K562 (cell line): Measurements from ENCODE around the gene ARL3. TPM values are rescaled to one million over a fixed set of nuclear protein-coding genes. Genes with fewer than 3 reads are reported as not detected.

Source experiments
- BRD9 ChIP-seq: fragments of 450-650 bp; IDR thresholded peaks from 2 replicates; pipeline ENCODE4 v1.6.1; 2018; ENCODE audit warnings: low read depth; ENCODE audit not compliant: partially characterized antibody
- CHCHD3 ChIP-seq: fragments of 250-450 bp; sonication (Bioruptor Pico); IDR thresholded peaks from 2 replicates; pipeline ENCODE4 v2.1.2; 2022; ENCODE audit warnings: mild to moderate bottlenecking
- CHD4 ChIP-seq: fragments of 200-600 bp; sonication (generic); IDR thresholded peaks from 3 replicates; pipeline ENCODE4 v1.6.1; 2012; ENCODE audit warnings: low read depth, mild to moderate bottlenecking, mixed read lengths, low read length, inconsistent platforms; ENCODE audit not compliant: insufficient read depth, insufficient replicate concordance, poor library complexity, severe bottlenecking
- CREB5 ChIP-seq: fragments of 250-450 bp; sonication (Bioruptor Pico); IDR thresholded peaks from 2 replicates; pipeline ENCODE4 v1.5.0; 2020; ENCODE audit warnings: mild to moderate bottlenecking
- EP400 ChIP-seq: fragments of 450-650 bp; IDR thresholded peaks from 2 replicates; pipeline ENCODE4 v1.6.1; 2017; ENCODE audit warnings: antibody characterized with exemption, mild to moderate bottlenecking, moderate library complexity
- KLF16 ChIP-seq: IDR thresholded peaks from 2 replicates; pipeline ENCODE4 v1.6.1; 2016; ENCODE audit warnings: antibody characterized with exemption
- LCOR ChIP-seq: sonication (generic); formaldehyde crosslinking; IDR thresholded peaks from 2 replicates; pipeline ENCODE4 v1.8.0; 2022; ENCODE audit warnings: mild to moderate bottlenecking, missing genetic modification reagents
- MIER1 ChIP-seq: fragments of 450-650 bp; IDR thresholded peaks from 2 replicates; pipeline ENCODE4 v1.6.1; 2016; ENCODE audit warnings: antibody characterized with exemption, mild to moderate bottlenecking, low read depth
- NCOR1 ChIP-seq: fragments of 450-650 bp; IDR thresholded peaks from 2 replicates; pipeline ENCODE4 v1.6.1; 2016; ENCODE audit warnings: mild to moderate bottlenecking, moderate library complexity
- POLR2B ChIP-seq: fragments of 450-650 bp; IDR thresholded peaks from 2 replicates; pipeline ENCODE4 v1.6.1; 2018; ENCODE audit warnings: low read depth; ENCODE audit not compliant: partially characterized antibody
- RB1 ChIP-seq: fragments of 450-650 bp; IDR thresholded peaks from 2 replicates; pipeline ENCODE4 v1.6.1; 2017; ENCODE audit warnings: low read depth, mild to moderate bottlenecking
- SP1 ChIP-seq: sonication (generic); formaldehyde crosslinking; IDR thresholded peaks from 2 replicates; pipeline ENCODE4 v1.8.1; 2022; ENCODE audit warnings: mild to moderate bottlenecking, missing genetic modification reagents
- ZNF740 ChIP-seq, 3 experiments: fragments of 200-800 bp in 1 of 3; sonication (Bioruptor generic) in 1 of 3; sonication (generic) in 1 of 3; formaldehyde crosslinking in 1 of 3; IDR thresholded peaks; 2 replicates each; pipeline versions ENCODE4 v1.6.1 to v1.8.0; 2016 to 2022; ENCODE audit warnings: mild to moderate bottlenecking in 2 of 3, missing compliant biosample characterization in 2 of 3, missing genetic modification characterization in 2 of 3, missing genetic modification reagents in 1 of 3
- ZNF75A ChIP-seq: fragments of 450-650 bp; formaldehyde crosslinking; IDR thresholded peaks from 2 replicates; pipeline ENCODE4 v1.4.0; 2020; ENCODE audit warnings: mild to moderate bottlenecking
- polyA plus RNA-seq, 8 experiments: library from polyadenylated mRNA; depleted of rRNA in 4 of 8; stranded (reverse) in 5 of 8; unstranded in 3 of 8; fragments of >200 nt; fragmentation: Nextera tagmentation in 2 of 8; fragmentation: Illumina TruSeq in 1 of 8; extraction: Ambion mirVana in 2 of 8; extraction: Trizol in 1 of 8; gene quantifications; 2 replicates each; pipeline versions ENCODE4 v1.2.1 to v1.2.3, GENCODE V29; 2011 to 2014; ENCODE audit warnings: inconsistent platforms in 1 of 8, missing spikeins in 1 of 8
- total RNA-seq, 7 experiments: library from RNA; depleted of rRNA in 6 of 7; stranded (reverse); fragments of >200 nt in 6 of 7; fragmentation: Illumina TruSeq in 2 of 7; extraction: Trizol in 2 of 7; gene quantifications; 2 replicates each; pipeline versions ENCODE4 v1.2.1 to v1.2.3, GENCODE V29; 2011 to 2021; ENCODE audit warnings: low replicate concordance in 1 of 7
- TF ChIP-seq, protein P1 (sequence below): sonication (generic); formaldehyde crosslinking; IDR thresholded peaks from 2 replicates; pipeline ENCODE4 v1.5.0; 2020; ENCODE audit warnings: missing genetic modification reagents
- TF ChIP-seq, protein P2 (sequence below): fragments of 250-450 bp; sonication (Bioruptor Pico); IDR thresholded peaks from 2 replicates; pipeline ENCODE4 v1.8.0; 2021; ENCODE audit warnings: moderate library complexity, mild to moderate bottlenecking, inconsistent platforms
- TF ChIP-seq, protein P3 (sequence below), 2 experiments: fragments of 450-650 bp; IDR thresholded peaks; 2 replicates each; pipeline ENCODE4 v1.6.1; 2018; ENCODE audit warnings: mild to moderate bottlenecking in 2 of 2, low read depth in 1 of 2; ENCODE audit not compliant: partially characterized antibody in 2 of 2

The ARL3 gene
- total and polyA plus RNA-seq, 9 of the 15 experiments (the other 6 are each of a cell fraction or from before 2014, with no cell fraction given) = 2.9 to 8.9 (median 4.8) TPM

DNA sequence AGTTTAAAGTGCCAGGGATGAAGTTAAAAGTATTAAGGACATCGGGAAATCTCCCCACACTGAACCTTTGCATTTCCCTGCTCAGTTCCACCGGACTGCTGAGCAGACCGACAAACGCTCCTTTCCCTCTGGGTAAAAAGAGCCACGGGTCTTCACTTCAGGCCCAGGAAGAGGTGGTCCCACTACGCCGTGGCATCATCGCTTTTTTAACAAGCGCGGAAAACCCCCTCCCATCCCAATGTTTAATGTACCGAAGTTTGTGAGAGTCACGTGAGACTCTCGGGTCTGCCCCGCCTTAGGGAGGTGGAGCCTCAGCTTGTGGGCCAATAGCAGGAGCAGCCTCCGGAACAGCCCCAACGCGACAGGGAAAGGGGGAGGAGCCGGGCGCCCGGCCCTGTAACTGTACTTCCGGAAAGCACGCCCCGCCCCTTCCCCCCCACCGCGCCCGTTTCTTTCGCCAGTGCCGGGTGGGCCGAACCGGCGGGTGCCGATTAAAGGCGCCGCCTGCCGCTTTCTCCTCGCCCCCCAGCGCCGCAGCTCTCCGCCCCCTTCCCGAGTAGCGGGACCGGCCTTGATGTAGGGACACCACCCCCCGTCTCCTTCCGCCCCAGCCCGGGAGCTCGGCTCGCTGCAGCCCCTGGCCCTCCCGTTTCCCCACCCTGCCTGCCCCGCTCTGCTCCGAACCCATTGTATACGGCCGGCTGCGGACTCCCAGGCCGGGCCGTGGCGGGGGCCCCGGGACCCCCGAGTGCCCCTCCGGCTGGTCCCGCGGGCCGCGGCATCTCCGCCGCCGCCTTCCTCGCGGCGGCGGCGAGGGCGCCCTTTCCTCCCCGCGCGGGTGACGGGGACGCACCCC is 72.1 kb downstream of the ARL3 start (continued):
- TF ChIP-seq, protein P1, sequence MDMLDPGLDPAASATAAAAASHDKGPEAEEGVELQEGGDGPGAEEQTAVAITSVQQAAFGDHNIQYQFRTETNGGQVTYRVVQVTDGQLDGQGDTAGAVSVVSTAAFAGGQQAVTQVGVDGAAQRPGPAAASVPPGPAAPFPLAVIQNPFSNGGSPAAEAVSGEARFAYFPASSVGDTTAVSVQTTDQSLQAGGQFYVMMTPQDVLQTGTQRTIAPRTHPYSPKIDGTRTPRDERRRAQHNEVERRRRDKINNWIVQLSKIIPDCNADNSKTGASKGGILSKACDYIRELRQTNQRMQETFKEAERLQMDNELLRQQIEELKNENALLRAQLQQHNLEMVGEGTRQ (CRISPR knock-in tag) = peak; percentile 87
- no peak for TF ChIP-seq NCOR1
- TF ChIP-seq MIER1 = no peak
- TF ChIP-seq, protein P2, sequence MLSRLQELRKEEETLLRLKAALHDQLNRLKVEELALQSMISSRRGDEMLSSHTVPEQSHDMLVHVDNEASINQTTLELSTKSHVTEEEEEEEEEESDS (CRISPR knock-in tag) = no peak
- peak; percentile 59 for TF ChIP-seq POLR2B
- no peak for TF ChIP-seq ZNF75A (CRISPR knock-in tag)
- no peak for TF ChIP-seq RB1
- no peak for TF ChIP-seq BRD9
- no peak for TF ChIP-seq CHCHD3 (CRISPR knock-in tag)
- TF ChIP-seq, protein P3, sequence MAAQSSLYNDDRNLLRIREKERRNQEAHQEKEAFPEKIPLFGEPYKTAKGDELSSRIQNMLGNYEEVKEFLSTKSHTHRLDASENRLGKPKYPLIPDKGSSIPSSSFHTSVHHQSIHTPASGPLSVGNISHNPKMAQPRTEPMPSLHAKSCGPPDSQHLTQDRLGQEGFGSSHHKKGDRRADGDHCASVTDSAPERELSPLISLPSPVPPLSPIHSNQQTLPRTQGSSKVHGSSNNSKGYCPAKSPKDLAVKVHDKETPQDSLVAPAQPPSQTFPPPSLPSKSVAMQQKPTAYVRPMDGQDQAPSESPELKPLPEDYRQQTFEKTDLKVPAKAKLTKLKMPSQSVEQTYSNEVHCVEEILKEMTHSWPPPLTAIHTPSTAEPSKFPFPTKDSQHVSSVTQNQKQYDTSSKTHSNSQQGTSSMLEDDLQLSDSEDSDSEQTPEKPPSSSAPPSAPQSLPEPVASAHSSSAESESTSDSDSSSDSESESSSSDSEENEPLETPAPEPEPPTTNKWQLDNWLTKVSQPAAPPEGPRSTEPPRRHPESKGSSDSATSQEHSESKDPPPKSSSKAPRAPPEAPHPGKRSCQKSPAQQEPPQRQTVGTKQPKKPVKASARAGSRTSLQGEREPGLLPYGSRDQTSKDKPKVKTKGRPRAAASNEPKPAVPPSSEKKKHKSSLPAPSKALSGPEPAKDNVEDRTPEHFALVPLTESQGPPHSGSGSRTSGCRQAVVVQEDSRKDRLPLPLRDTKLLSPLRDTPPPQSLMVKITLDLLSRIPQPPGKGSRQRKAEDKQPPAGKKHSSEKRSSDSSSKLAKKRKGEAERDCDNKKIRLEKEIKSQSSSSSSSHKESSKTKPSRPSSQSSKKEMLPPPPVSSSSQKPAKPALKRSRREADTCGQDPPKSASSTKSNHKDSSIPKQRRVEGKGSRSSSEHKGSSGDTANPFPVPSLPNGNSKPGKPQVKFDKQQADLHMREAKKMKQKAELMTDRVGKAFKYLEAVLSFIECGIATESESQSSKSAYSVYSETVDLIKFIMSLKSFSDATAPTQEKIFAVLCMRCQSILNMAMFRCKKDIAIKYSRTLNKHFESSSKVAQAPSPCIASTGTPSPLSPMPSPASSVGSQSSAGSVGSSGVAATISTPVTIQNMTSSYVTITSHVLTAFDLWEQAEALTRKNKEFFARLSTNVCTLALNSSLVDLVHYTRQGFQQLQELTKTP (IDR thresholded peaks at IDR 0.05; ENCODE audit: low read depth in 1 of 2, partially characterized antibody in 2 of 2) = no peak
- no peak for TF ChIP-seq CHD4
- no peak for TF ChIP-seq CREB5 (CRISPR knock-in tag)
- TF ChIP-seq SP1 (CRISPR knock-in tag) = peak; percentile 83
- peak; percentile 21; the same call in 1 of the 2 replicates for TF ChIP-seq EP400
- peak; percentile 95 for TF ChIP-seq ZNF740 (CRISPR knock-in tag; IDR thresholded peaks at IDR 0.05)
- TF ChIP-seq ZNF740 (tag; IDR thresholded peaks at IDR 0.05) = peak in 1 of 2 experiments; percentile 92; a peak in 2 of 4 replicates
- TF ChIP-seq LCOR = no peak
- TF ChIP-seq KLF16 = peak; percentile 79
